Trophoblast cell (in vitro differentiated cells and primary cell): Measurements from ENCODE around the gene BCKDK.

Experiments
- DNase-seq, 2 donors: peaks; one replicate each; pipeline ENCODE4 v3.0.0-alpha.2; 2016
- H2AFZ ChIP-seq: 2 replicates; pipeline ENCODE4 v1.6.1; 2013; ENCODE audit warnings: low read length, moderate library complexity, mild to moderate bottlenecking; ENCODE audit not compliant: insufficient read depth, poor library complexity
- H2AK5ac ChIP-seq: 2 replicates; pipeline ENCODE4 v1.6.1; 2013; ENCODE audit warnings: mild to moderate bottlenecking, low read length
- H2BK120ac ChIP-seq: 2 replicates; pipeline ENCODE4 v1.6.1; 2013; ENCODE audit warnings: low read length, mild to moderate bottlenecking, moderate library complexity; ENCODE audit not compliant: insufficient read depth, poor library complexity
- H2BK12ac ChIP-seq: 2 replicates; pipeline ENCODE4 v1.6.1; 2013; ENCODE audit warnings: mild to moderate bottlenecking, low read length, moderate library complexity
- H2BK5ac ChIP-seq: 2 replicates; pipeline ENCODE4 v1.6.1; 2013; ENCODE audit warnings: low read length, low read depth, moderate library complexity, mild to moderate bottlenecking; ENCODE audit not compliant: poor library complexity
- H3K14ac ChIP-seq: 2 replicates; pipeline ENCODE4 v1.6.1; 2013; ENCODE audit warnings: mild to moderate bottlenecking, low read length
- H3K18ac ChIP-seq: 2 replicates; pipeline ENCODE4 v1.6.1; 2013; ENCODE audit warnings: mild to moderate bottlenecking, low read length
- H3K23ac ChIP-seq: 2 replicates; pipeline ENCODE4 v1.6.1; 2013; ENCODE audit warnings: low read length
- H3K27ac ChIP-seq: 2 replicates; pipeline ENCODE4 v1.5.1; 2013; ENCODE audit warnings: low read depth, mild to moderate bottlenecking, inconsistent platforms, low read length, moderate library complexity
- H3K27me3 ChIP-seq: 2 replicates; pipeline ENCODE4 v1.6.1; 2013; ENCODE audit warnings: inconsistent platforms, mild to moderate bottlenecking, low read length, moderate library complexity; ENCODE audit not compliant: insufficient read depth
- H3K36me3 ChIP-seq, 2 experiments: 1 replicate in 1 of 2; 2 replicates in 1 of 2; pipeline ENCODE4 v1.6.1; 2013; ENCODE audit warnings: low read length in 2 of 2, mild to moderate bottlenecking in 2 of 2, moderate library complexity in 1 of 2; ENCODE audit not compliant: insufficient read depth in 2 of 2, control insufficient read depth in 1 of 2
- H3K4ac ChIP-seq: 2 replicates; pipeline ENCODE4 v1.6.1; 2013; ENCODE audit warnings: low read depth, mild to moderate bottlenecking, low read length, moderate library complexity
- H3K4me1 ChIP-seq, 2 experiments: 1 replicate in 1 of 2; 2 replicates in 1 of 2; pipeline ENCODE4 v1.6.1; 2013; ENCODE audit warnings: low read length in 2 of 2, mild to moderate bottlenecking in 2 of 2, moderate library complexity in 1 of 2; ENCODE audit not compliant: insufficient read depth in 2 of 2, control insufficient read depth in 1 of 2
- H3K4me2 ChIP-seq: 2 replicates; pipeline ENCODE4 v1.6.1; 2013; ENCODE audit warnings: inconsistent platforms, mild to moderate bottlenecking, low read length, moderate library complexity
- H3K4me3 ChIP-seq: 2 replicates; pipeline ENCODE4 v1.5.1; 2013; ENCODE audit warnings: mild to moderate bottlenecking, low read depth, low read length, inconsistent platforms
- H3K79me1 ChIP-seq: one replicate; pipeline ENCODE4 v1.6.1; 2013; ENCODE audit warnings: low read length
- H3K79me2 ChIP-seq: 2 replicates; pipeline ENCODE4 v1.6.1; 2013; ENCODE audit warnings: low read length, mild to moderate bottlenecking; ENCODE audit not compliant: control insufficient read depth, insufficient read depth, poor library complexity
- H3K9ac ChIP-seq: 2 replicates; pipeline ENCODE4 v1.6.1; 2013; ENCODE audit warnings: mild to moderate bottlenecking, low read length
- H3K9me3 ChIP-seq: 2 replicates; pipeline ENCODE4 v1.6.1; 2013; ENCODE audit warnings: low read depth, mild to moderate bottlenecking, control low read depth, inconsistent platforms, low read length; ENCODE audit not compliant: insufficient read depth
- H4K12ac ChIP-seq: 2 replicates; pipeline ENCODE4 v1.6.1; 2013; ENCODE audit warnings: low read depth, mild to moderate bottlenecking, low read length, moderate library complexity
- H4K8ac ChIP-seq: 2 replicates; pipeline ENCODE4 v1.6.1; 2013; ENCODE audit warnings: low read depth, mild to moderate bottlenecking, low read length, moderate library complexity
- H4K91ac ChIP-seq: one replicate; pipeline ENCODE4 v1.6.1; 2013; ENCODE audit warnings: low read depth, mild to moderate bottlenecking, low read length, moderate library complexity
- WGBS: extraction: QIAGEN DNeasy Blood & Tissue Kit; methylation state at CpG from one replicate; pipeline ENCODE4 v1.1.7; 2013; ENCODE audit warnings: missing lambda C conversion rate; ENCODE audit not compliant: insufficient read length, insufficient coverage; ENCODE audit errors: extremely low coverage; 5-methylcytosine and 5-hydroxymethylcytosine counted together

The BCKDK gene

DNA sequence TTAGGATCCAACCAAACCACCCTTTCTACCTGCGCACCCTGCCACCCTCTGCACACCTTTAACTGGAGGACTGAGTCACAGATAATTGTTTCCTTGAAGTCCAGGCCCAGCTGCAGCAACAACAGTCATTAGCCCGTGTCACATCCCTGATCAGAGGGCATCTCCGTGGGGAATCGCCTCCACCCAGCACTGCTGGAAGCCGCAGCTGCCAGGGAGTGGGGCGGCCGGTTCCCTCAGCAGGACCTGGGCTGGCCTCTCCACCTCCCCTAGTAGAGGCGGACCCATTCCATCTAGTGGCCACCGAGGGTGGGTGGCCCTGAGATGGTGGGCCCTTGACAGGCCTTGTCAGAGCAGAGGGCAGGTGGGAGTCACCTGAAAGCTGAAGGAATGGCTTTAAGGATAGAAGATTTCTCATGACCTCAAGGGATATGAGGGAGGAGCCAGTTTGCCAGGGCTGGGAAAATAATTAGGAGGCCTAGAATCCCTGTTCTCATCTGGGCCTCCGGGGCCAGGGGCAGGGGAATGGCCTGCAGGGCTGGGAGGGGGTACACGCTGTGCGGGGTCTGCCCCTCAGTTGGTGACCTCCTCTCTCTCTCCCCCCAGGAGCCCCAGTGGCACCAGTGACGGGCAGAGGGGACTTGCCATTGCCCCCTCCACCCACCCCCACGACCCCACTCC is 25.7 kb upstream of the BCKDK start:
- H4K8ac ChIP-seq, result no peak overlapping the region
- H3K79me1 ChIP-seq, result no peaks in the 10 kb centered on the region
- H3K23ac ChIP-seq, result no peak overlapping the region
- no peak overlapping the region for H2BK5ac ChIP-seq
- no peak overlapping the region for H3K18ac ChIP-seq
- no peak overlapping the region for H3K4me3 ChIP-seq
- H3K14ac ChIP-seq, result no peak overlapping the region
- no peak overlapping the region for H2BK12ac ChIP-seq
- H3K4me2 ChIP-seq, result no peak overlapping the region
- no peaks in the 10 kb centered on the region for H3K9me3 ChIP-seq
- no peaks in the 10 kb centered on the region for H3K27me3 ChIP-seq
- H4K12ac ChIP-seq, result no peak overlapping the region
- H2AFZ ChIP-seq, result no peak overlapping the region
- no peak overlapping the region for H2BK120ac ChIP-seq
- H3K79me2 ChIP-seq, result no peaks in the 10 kb centered on the region
- no peak overlapping the region for H3K4ac ChIP-seq
- H3K4me1 ChIP-seq, result no peaks in the 10 kb centered on the region
- peaks cover 57 to 80% of the 10 kb centered on the region in 2 experiments for H3K36me3 ChIP-seq
- WGBS, result no CpG with 5 or more reads among the region's 14 CpGs
- H3K27ac ChIP-seq, result no peak overlapping the region
- H2AK5ac ChIP-seq, result no peak overlapping the region
- no peak overlapping the region for H3K9ac ChIP-seq
- DNase-seq, result peak in 1 of 2 donors; percentile 36
- no peak overlapping the region for H4K91ac ChIP-seq

DNA sequence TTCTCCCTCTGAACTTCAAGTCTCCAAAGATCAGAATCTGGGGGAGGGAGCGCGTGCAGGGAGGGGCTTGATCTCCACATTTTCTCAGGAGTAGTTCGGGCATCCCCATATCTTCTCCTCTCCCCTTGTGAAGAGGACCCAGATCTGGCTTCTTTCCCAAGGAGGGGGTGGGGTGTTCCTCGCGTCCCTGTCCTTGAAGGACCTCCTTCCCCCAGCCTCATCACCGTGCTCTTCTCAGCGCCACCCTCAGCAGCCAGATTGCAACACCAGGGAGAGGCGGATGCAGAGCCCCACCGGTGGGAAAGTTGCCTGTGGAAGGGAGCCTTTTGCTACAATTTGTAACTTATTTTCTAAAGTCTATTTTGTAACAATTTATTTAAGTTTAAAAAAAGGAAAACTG is 25.1 kb upstream of the BCKDK start:
- no peaks in the 10 kb centered on the region for H3K27me3 ChIP-seq
- H3K14ac ChIP-seq, result no peak overlapping the region
- H4K8ac ChIP-seq, result no peak overlapping the region
- no peak overlapping the region for H3K4me2 ChIP-seq
- no peak overlapping the region for H4K91ac ChIP-seq
- H3K4me1 ChIP-seq, result no peaks in the 10 kb centered on the region
- no peak for DNase-seq
- H3K79me2 ChIP-seq, result no peaks in the 10 kb centered on the region
- no peak overlapping the region for H3K4me3 ChIP-seq
- no peak overlapping the region for H3K4ac ChIP-seq
- no peak overlapping the region for H2AK5ac ChIP-seq
- H2BK12ac ChIP-seq, result no peak overlapping the region
- H3K36me3 ChIP-seq, result peaks cover 53 to 80% of the 10 kb centered on the region in 2 experiments
- no peak overlapping the region for H2AFZ ChIP-seq
- H3K79me1 ChIP-seq, result no peaks in the 10 kb centered on the region
- no peak overlapping the region for H3K9ac ChIP-seq
- no peak overlapping the region for H2BK5ac ChIP-seq
- WGBS, result no CpG with 5 or more reads among the region's 9 CpGs
- no peak overlapping the region for H3K23ac ChIP-seq
- H3K18ac ChIP-seq, result no peak overlapping the region
- no peak overlapping the region for H4K12ac ChIP-seq
- no peak overlapping the region for H2BK120ac ChIP-seq
- no peak overlapping the region for H3K27ac ChIP-seq
- no peaks in the 10 kb centered on the region for H3K9me3 ChIP-seq

DNA sequence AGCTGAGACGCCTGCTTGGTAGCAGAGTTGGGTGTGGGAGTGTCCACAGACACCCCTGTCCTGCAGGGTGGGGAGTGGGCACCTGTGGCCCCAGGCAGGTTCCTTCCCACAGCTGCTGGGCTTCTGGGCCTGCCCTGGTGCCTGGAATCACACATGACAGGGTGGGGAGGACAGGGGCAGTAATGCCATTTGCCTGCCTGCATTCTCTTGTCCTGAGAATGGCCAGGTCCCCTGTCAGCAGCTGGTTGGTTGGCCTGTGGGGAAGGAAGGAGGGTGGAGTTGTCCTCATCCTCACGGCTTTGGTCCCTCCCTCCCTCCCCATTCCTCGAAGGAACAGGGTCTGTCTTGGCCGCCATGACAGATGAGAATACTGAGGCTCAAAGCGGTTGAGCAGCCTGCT is 24.6 kb upstream of the BCKDK start:
- no peaks in the 10 kb centered on the region for H3K4me1 ChIP-seq
- H3K14ac ChIP-seq, result no peak overlapping the region
- no peaks in the 10 kb centered on the region for H3K79me2 ChIP-seq
- no peak overlapping the region for H4K12ac ChIP-seq
- DNase-seq, result no peak
- no peak overlapping the region for H3K23ac ChIP-seq
- H3K27me3 ChIP-seq, result no peaks in the 10 kb centered on the region
- H2BK5ac ChIP-seq, result no peak overlapping the region
- no peak overlapping the region for H2AK5ac ChIP-seq
- WGBS, result no CpG with 5 or more reads among the region's 5 CpGs
- no peak overlapping the region for H3K9ac ChIP-seq
- no peak overlapping the region for H2BK120ac ChIP-seq
- H3K27ac ChIP-seq, result no peak overlapping the region
- no peak overlapping the region for H4K91ac ChIP-seq
- no peak overlapping the region for H2AFZ ChIP-seq
- H3K36me3 ChIP-seq, result peaks cover 48 to 80% of the 10 kb centered on the region in 2 experiments
- no peak overlapping the region for H3K4me3 ChIP-seq
- no peaks in the 10 kb centered on the region for H3K9me3 ChIP-seq
- no peak overlapping the region for H3K18ac ChIP-seq
- H2BK12ac ChIP-seq, result no peak overlapping the region
- H3K79me1 ChIP-seq, result no peaks in the 10 kb centered on the region
- no peak overlapping the region for H3K4ac ChIP-seq
- H4K8ac ChIP-seq, result no peak overlapping the region
- H3K4me2 ChIP-seq, result no peak overlapping the region

DNA sequence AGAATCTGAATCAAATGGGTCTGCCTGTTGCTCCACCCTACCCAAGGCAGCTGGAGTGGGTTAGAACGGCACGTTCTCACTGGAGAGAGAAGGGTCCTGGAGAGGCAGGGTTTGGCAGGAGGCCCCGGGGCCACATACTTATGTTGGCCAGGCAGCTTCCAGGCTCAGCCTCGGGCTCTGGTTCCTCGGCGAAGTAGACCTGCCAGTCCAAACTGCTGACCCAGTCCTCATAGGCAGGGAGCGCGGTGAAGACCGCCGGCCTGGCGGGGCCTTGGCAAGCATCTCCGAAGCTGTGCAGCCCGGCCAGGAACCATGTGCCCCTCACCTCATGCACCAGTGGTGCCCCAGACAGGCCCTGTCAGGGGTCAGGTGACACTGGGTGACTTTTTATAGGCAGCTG is 24.2 kb upstream of the BCKDK start:
- no peaks in the 10 kb centered on the region for H3K79me2 ChIP-seq
- no peak overlapping the region for H4K91ac ChIP-seq
- H3K36me3 ChIP-seq, result peaks cover 48 to 78% of the 10 kb centered on the region in 2 experiments
- H3K14ac ChIP-seq, result no peak overlapping the region
- no peak overlapping the region for H3K4ac ChIP-seq
- no peak overlapping the region for H3K23ac ChIP-seq
- H2AFZ ChIP-seq, result no peak overlapping the region
- H3K9ac ChIP-seq, result no peak overlapping the region
- no peak overlapping the region for H4K12ac ChIP-seq
- H2BK120ac ChIP-seq, result no peak overlapping the region
- H2AK5ac ChIP-seq, result no peak overlapping the region
- H3K4me3 ChIP-seq, result no peak overlapping the region
- no peaks in the 10 kb centered on the region for H3K79me1 ChIP-seq
- no peak overlapping the region for H3K27ac ChIP-seq
- no peak overlapping the region for H3K18ac ChIP-seq
- no peak overlapping the region for H3K4me2 ChIP-seq
- no peak overlapping the region for H2BK12ac ChIP-seq
- WGBS, result no CpG with 5 or more reads among the region's 13 CpGs
- H2BK5ac ChIP-seq, result no peak overlapping the region
- H4K8ac ChIP-seq, result no peak overlapping the region
- no peaks in the 10 kb centered on the region for H3K27me3 ChIP-seq
- no peaks in the 10 kb centered on the region for H3K4me1 ChIP-seq
- no peaks in the 10 kb centered on the region for H3K9me3 ChIP-seq
- DNase-seq, result no peak
